ENCODE data around the gene RBM20. TPM values are rescaled to one million over a fixed set of nuclear protein-coding genes. Genes with fewer than 3 reads are reported as not detected.

RBM20 gene
- total and polyA plus RNA-seq, 2 donors, result 1.6 to 3.8 TPM

DNA sequence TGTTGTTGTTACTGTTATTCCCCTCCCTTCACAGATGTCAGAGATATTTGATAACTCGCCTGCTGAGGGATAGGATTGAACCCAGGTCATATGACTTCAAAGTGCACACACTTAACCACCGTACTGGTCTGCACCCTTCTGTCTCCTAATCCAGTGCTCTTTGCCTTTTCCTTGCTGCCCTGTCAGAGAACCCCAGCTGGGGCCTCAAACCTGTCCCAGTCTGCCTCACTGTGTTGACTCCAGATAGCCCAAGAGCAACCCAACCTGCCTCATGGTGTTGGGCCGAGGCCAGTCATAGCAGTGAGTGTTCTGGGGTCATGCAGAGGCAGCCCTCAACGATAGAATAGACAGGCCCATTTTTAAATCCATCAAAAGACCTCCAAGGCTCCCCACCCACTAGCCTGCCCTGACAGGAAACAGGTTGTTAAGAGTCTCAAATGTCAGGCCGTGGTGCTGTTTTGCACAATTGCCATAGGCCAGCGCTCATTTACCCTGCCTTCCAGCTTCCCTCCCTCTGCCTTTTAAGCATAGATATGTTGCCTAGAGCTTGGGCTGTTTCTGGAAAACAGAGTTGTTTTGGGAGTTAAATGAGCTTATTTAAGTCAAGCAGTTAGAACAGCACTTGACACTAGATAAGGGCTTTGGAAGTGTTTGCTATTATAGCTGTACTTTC is 190.6 kb downstream of the RBM20 start:
- Histone ChIP-seq H3K9me3 (ENCODE audit: control insufficient read depth in 2 of 2, insufficient read depth in 1 of 2, low read length in 1 of 2) (no peaks in the 10 kb centered on the region), H3K36me3 (ENCODE audit: control insufficient read depth in 2 of 2, insufficient read depth in 2 of 2, low read length in 1 of 2) (no peaks in the 10 kb centered on the region), H3K4me1 (ENCODE audit: control insufficient read depth in 2 of 2, insufficient read depth in 2 of 2, low read length in 2 of 2) (peaks cover 6 to 52% of the 10 kb centered on the region in 2 donors), H3K4me3 (ENCODE audit: low read length in 2 of 2) (no peak overlapping the region), H3K27me3 (ENCODE audit: control insufficient read depth in 2 of 2, insufficient read depth in 1 of 2, low read length in 1 of 2) (no peaks in the 10 kb centered on the region), H3K27ac (ENCODE audit: low read depth in 1 of 2, low read length in 1 of 2) (peak overlapping the region; percentile 90 to 91)
- peak; percentile 52 to 93 (median 75) for DNase-seq (ENCODE audit: low read depth in 6 of 9, low spot score in 9 of 9)
- 48% methylated on average over 6 of the region's 6 CpGs for WGBS

DNA sequence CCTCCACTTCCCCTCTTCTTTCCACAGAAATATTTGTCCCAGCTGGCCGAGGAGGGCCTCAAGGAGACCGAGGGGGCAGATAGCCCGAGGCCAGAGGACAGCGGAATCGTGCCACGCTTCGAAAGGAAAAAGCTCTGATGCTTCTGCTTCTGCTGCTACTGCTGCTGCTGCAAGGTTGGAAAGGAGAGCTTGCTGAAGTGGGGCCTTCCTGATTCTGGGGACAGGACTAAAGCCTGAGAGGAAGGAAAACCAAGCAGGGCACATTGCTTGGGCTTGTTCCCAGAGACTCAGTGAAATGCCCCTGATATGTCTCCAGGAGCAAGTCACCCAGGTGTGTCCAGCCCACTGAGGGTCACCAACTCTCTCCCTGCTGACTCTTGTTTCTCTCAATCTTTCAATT is 191.7 kb downstream of the RBM20 start:
- H3K9me3 ChIP-seq (ENCODE audit: control insufficient read depth in 2 of 2, insufficient read depth in 1 of 2, low read length in 1 of 2), result no peaks in the 10 kb centered on the region
- H3K36me3 ChIP-seq (ENCODE audit: control insufficient read depth in 2 of 2, insufficient read depth in 2 of 2, low read length in 1 of 2), result no peaks in the 10 kb centered on the region
- H3K27me3 ChIP-seq (ENCODE audit: control insufficient read depth in 2 of 2, insufficient read depth in 1 of 2, low read length in 1 of 2), result no peaks in the 10 kb centered on the region
- 85% methylated on average over 7 of the region's 7 CpGs for WGBS
- peaks cover 6 to 50% of the 10 kb centered on the region in 2 donors for H3K4me1 ChIP-seq (ENCODE audit: control insufficient read depth in 2 of 2, insufficient read depth in 2 of 2, low read length in 2 of 2)
- H3K4me3 ChIP-seq (ENCODE audit: low read length in 2 of 2), result no peak overlapping the region
- H3K27ac ChIP-seq (ENCODE audit: low read depth in 1 of 2, low read length in 1 of 2), result peak overlapping the region; percentile 71 to 90
- no peak for DNase-seq (ENCODE audit: low read depth in 6 of 9, low spot score in 9 of 9)

DNA sequence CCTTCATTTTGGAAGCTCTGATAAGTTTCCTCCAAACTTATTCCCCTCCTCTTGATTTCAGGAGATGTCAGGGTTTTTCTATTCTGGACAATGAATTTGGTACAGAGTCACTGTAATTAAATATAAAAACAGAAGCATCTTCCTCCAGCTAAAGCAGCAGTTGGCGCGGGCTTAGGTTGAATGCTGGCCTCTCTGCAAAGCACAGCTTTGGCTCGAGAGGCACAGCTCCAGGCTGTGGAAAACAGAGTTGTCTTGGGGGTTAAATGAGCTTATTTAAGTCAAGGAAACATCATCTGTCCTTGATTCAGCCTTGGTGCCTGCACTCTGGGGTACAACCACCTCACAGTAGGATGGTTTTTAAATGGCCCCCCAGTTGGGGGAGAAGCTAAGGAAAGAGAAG is 192.6 kb downstream of the RBM20 start:
- no peak for DNase-seq (ENCODE audit: low read depth in 6 of 9, low spot score in 9 of 9)
- Histone ChIP-seq H3K27ac (ENCODE audit: low read depth in 1 of 2, low read length in 1 of 2) (peak overlapping the region in 1 of 2 donors; percentile 61), H3K27me3 (ENCODE audit: control insufficient read depth in 2 of 2, insufficient read depth in 1 of 2, low read length in 1 of 2) (no peaks in the 10 kb centered on the region), H3K36me3 (ENCODE audit: control insufficient read depth in 2 of 2, insufficient read depth in 2 of 2, low read length in 1 of 2) (no peaks in the 10 kb centered on the region), H3K9me3 (ENCODE audit: control insufficient read depth in 2 of 2, insufficient read depth in 1 of 2, low read length in 1 of 2) (no peaks in the 10 kb centered on the region), H3K4me1 (ENCODE audit: control insufficient read depth in 2 of 2, insufficient read depth in 2 of 2, low read length in 2 of 2) (peaks cover 6 to 47% of the 10 kb centered on the region in 2 donors), H3K4me3 (ENCODE audit: low read length in 2 of 2) (no peak overlapping the region)
- WGBS, result 98% methylated on average over 3 of the region's 3 CpGs

DNA sequence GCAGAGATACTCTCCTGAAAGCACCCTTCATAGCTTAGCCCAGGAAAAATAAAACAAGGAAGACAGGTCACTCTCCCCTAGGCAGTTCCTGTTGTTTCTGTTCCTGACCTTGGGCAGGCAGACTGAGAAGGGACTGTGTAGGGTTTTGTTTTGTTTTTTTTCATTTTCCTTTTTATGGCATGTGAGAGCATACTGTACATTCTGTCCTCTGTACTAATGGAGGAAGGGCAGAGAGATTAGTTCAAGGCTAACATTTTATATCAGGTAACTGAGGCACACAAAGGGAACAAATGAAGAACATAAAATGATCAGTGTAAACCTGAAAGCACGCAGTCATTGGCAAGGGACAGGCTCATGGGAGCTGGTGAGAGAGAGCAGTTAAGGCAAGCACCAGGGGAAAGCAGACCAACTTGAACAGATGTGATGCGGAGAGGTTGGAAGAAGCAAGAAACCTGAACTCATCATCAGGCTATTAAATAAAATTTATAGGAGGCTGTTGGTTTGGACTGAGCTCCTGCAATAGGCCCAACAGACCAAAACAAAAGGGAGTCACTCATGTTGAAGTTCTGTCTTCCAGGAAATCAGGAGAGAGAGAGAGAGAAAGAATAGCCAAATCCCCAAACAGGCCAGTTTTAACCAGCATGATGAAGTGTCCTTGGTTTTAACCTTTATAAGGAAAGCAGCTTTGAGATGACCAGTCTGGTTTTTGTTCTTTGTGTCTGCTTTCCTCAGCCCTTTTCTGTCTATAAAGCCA is 193.5 kb downstream of the RBM20 start:
- Histone ChIP-seq H3K9me3 (ENCODE audit: control insufficient read depth in 2 of 2, insufficient read depth in 1 of 2, low read length in 1 of 2) (no peaks in the 10 kb centered on the region), H3K36me3 (ENCODE audit: control insufficient read depth in 2 of 2, insufficient read depth in 2 of 2, low read length in 1 of 2) (no peaks in the 10 kb centered on the region), H3K4me3 (ENCODE audit: low read length in 2 of 2) (no peak overlapping the region), H3K4me1 (ENCODE audit: control insufficient read depth in 2 of 2, insufficient read depth in 2 of 2, low read length in 2 of 2) (peaks cover 6 to 50% of the 10 kb centered on the region in 2 donors), H3K27me3 (ENCODE audit: control insufficient read depth in 2 of 2, insufficient read depth in 1 of 2, low read length in 1 of 2) (no peaks in the 10 kb centered on the region), H3K27ac (ENCODE audit: low read depth in 1 of 2, low read length in 1 of 2) (no peak overlapping the region)
- no peak for DNase-seq (ENCODE audit: low read depth in 6 of 9, low spot score in 9 of 9)
- 98% methylated on average over 2 of the region's 2 CpGs for WGBS

DNA sequence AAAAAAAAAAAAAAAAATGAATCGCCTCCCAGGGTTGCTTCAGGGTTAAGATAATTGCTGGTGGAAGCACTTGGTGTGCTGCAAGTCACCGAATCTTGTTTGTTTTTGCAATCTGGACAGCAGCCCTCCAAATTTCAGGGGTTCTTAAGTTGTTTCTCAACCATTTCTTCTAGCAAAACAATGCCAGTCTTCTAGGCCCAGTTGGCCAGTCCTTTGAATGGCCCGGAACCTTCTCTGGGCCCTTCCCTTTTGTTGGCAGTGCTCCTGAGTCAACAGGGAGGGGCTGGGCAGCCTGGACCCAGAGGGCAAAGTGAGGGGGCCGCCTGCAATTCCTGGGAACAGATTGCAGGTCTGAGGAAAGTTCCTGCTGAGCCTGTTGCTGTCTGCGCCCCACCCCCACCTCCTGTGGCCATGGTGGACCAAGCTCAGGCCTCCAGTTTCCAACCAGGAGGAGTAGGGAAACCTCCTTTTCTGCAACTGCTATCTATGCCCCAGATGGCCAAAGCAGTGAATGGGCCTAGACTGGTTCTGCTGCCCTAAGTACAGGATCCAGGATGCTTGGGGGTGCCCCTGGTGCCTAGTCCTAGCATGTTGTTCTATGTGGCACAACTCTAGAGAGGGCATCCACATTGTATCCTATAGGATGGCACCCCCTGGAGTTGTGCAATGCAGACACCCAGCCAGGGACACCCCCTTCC is 196.2 kb downstream of the RBM20 start:
- Histone ChIP-seq H3K9me3 (ENCODE audit: control insufficient read depth in 2 of 2, insufficient read depth in 1 of 2, low read length in 1 of 2) (no peaks in the 10 kb centered on the region), H3K27me3 (ENCODE audit: control insufficient read depth in 2 of 2, insufficient read depth in 1 of 2, low read length in 1 of 2) (no peaks in the 10 kb centered on the region), H3K4me3 (ENCODE audit: low read length in 2 of 2) (no peak overlapping the region), H3K27ac (ENCODE audit: low read depth in 1 of 2, low read length in 1 of 2) (no peak overlapping the region), H3K36me3 (ENCODE audit: control insufficient read depth in 2 of 2, insufficient read depth in 2 of 2, low read length in 1 of 2) (no peaks in the 10 kb centered on the region), H3K4me1 (ENCODE audit: control insufficient read depth in 2 of 2, insufficient read depth in 2 of 2, low read length in 2 of 2) (peaks cover 8 to 34% of the 10 kb centered on the region in 2 donors)
- DNase-seq (ENCODE audit: low read depth in 6 of 9, low spot score in 9 of 9), result no peak
- 97% methylated on average over 5 of the region's 5 CpGs for WGBS

GRCh38 chr10:110840923-110841428 is 196.8 kb downstream of the RBM20 start:
- no peak for DNase-seq (ENCODE audit: low read depth in 6 of 9, low spot score in 9 of 9)
- H3K4me1 ChIP-seq (ENCODE audit: control insufficient read depth in 2 of 2, insufficient read depth in 2 of 2, low read length in 2 of 2), result peaks cover 8 to 32% of the 10 kb centered on the region in 2 donors
- H3K27ac ChIP-seq (ENCODE audit: low read depth in 1 of 2, low read length in 1 of 2), result no peak overlapping the region
- 98% methylated on average over 3 of the region's 3 CpGs for WGBS
- H3K9me3 ChIP-seq (ENCODE audit: control insufficient read depth in 2 of 2, insufficient read depth in 1 of 2, low read length in 1 of 2), result no peaks in the 10 kb centered on the region
- no peaks in the 10 kb centered on the region for H3K27me3 ChIP-seq (ENCODE audit: control insufficient read depth in 2 of 2, insufficient read depth in 1 of 2, low read length in 1 of 2)
- H3K36me3 ChIP-seq (ENCODE audit: control insufficient read depth in 2 of 2, insufficient read depth in 2 of 2, low read length in 1 of 2), result no peaks in the 10 kb centered on the region
- no peak overlapping the region for H3K4me3 ChIP-seq (ENCODE audit: low read length in 2 of 2)

GRCh38 chr10:110841767-110842267 is 197.7 kb downstream of the RBM20 start:
- no peak overlapping the region for H3K4me3 ChIP-seq (ENCODE audit: low read length in 2 of 2)
- 97% methylated on average over 9 of the region's 9 CpGs for WGBS
- no peak for DNase-seq (ENCODE audit: low read depth in 6 of 9, low spot score in 9 of 9)
- no peaks in the 10 kb centered on the region for H3K9me3 ChIP-seq (ENCODE audit: control insufficient read depth in 2 of 2, insufficient read depth in 1 of 2, low read length in 1 of 2)
- H3K36me3 ChIP-seq (ENCODE audit: control insufficient read depth in 2 of 2, insufficient read depth in 2 of 2, low read length in 1 of 2), result no peaks in the 10 kb centered on the region
- no peaks in the 10 kb centered on the region for H3K27me3 ChIP-seq (ENCODE audit: control insufficient read depth in 2 of 2, insufficient read depth in 1 of 2, low read length in 1 of 2)
- no peak overlapping the region for H3K27ac ChIP-seq (ENCODE audit: low read depth in 1 of 2, low read length in 1 of 2)
- H3K4me1 ChIP-seq (ENCODE audit: control insufficient read depth in 2 of 2, insufficient read depth in 2 of 2, low read length in 2 of 2), result peaks cover 8 to 30% of the 10 kb centered on the region in 2 donors

DNA sequence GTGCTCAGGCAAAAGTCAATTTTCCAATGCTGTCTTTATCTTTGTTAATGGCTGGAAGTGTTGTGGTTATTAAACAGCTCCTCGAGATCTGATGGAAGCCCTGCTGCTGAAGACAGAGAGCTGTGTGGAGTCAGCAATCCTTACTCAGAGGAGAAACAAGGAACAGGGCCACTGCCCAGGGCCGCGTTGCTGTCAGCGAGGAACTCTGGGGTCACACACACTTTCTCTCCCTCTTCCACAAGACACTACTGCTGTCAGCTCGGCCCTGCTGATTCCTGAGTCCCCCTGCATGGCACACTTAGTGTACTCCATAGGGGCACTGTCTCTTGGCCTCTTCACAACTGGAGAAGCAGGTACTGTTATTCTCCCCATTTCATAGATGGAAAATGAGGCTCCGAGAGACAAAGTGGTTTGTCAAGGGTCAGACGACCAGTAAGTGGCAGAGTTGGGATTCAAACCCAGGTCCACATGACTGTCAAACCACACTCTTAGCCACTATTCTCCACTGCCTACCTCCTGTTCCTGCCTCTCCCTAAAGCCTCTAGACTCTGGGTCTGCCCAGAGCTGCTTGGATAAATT is 198.3 kb downstream of the RBM20 start:
- Histone ChIP-seq H3K4me1 (ENCODE audit: control insufficient read depth in 2 of 2, insufficient read depth in 2 of 2, low read length in 2 of 2) (peaks cover 8 to 25% of the 10 kb centered on the region in 2 donors), H3K27me3 (ENCODE audit: control insufficient read depth in 2 of 2, insufficient read depth in 1 of 2, low read length in 1 of 2) (no peaks in the 10 kb centered on the region), H3K4me3 (ENCODE audit: low read length in 2 of 2) (no peak overlapping the region), H3K36me3 (ENCODE audit: control insufficient read depth in 2 of 2, insufficient read depth in 2 of 2, low read length in 1 of 2) (no peaks in the 10 kb centered on the region), H3K9me3 (ENCODE audit: control insufficient read depth in 2 of 2, insufficient read depth in 1 of 2, low read length in 1 of 2) (no peaks in the 10 kb centered on the region), H3K27ac (ENCODE audit: low read depth in 1 of 2, low read length in 1 of 2) (no peak overlapping the region)
- WGBS, result 78% methylated on average over 7 of the region's 7 CpGs
- no peak for DNase-seq (ENCODE audit: low read depth in 6 of 9, low spot score in 9 of 9)

Measured in thymus (tissue), 11 donors.